ENCODE results near the gene RALB.
"Not testable (repeated sequence)": the region's sequence is repeated elsewhere in the genome, so short reads cannot be mapped to it uniquely, and the experiment has no call there.

The RALB gene

GRCh38 chr2:120241684-120242083 lies 11.0 kb upstream of the RALB start:
- DNase-seq (ENCODE audit: extremely low read depth in 1 of 2, low read depth in 1 of 2), result no peak

GRCh38 chr2:120243211-120243610 lies 9.4 kb upstream of the RALB start:
- no peak for DNase-seq (ENCODE audit: extremely low read depth in 1 of 2, low read depth in 1 of 2)

- no peak for DNase-seq (ENCODE audit: extremely low read depth in 1 of 2, low read depth in 1 of 2)
Observed at GRCh38 chr2:120243875-120244553, 8.6 kb upstream of the RALB start.

- DNase-seq (ENCODE audit: extremely low read depth in 1 of 2, low read depth in 1 of 2), result no peak
Observed at GRCh38 chr2:120244656-120245519, 7.8 kb upstream of the RALB start.

GRCh38 chr2:120245520-120246332 lies 6.9 kb upstream of the RALB start:
- DNase-seq (ENCODE audit: extremely low read depth in 1 of 2, low read depth in 1 of 2), result no peak

GRCh38 chr2:120246546-120247300 lies 5.9 kb upstream of the RALB start:
- DNase-seq (ENCODE audit: extremely low read depth in 1 of 2, low read depth in 1 of 2), result no peak

- no peak for DNase-seq (ENCODE audit: extremely low read depth in 1 of 2, low read depth in 1 of 2)
Observed at GRCh38 chr2:120247851-120248250, 4.8 kb upstream of the RALB start.

- no peak for DNase-seq (ENCODE audit: extremely low read depth in 1 of 2, low read depth in 1 of 2)
Observed at GRCh38 chr2:120250640-120251039, 2.0 kb upstream of the RALB start.

- no peak for DNase-seq (ENCODE audit: extremely low read depth in 1 of 2, low read depth in 1 of 2)
Observed at GRCh38 chr2:120251078-120251477, 1.6 kb upstream of the RALB start.

- DNase-seq (ENCODE audit: extremely low read depth in 1 of 2, low read depth in 1 of 2), result no peak
Observed at GRCh38 chr2:120251880-120252224, 800 bp upstream of the RALB start.

- DNase-seq (ENCODE audit: extremely low read depth in 1 of 2, low read depth in 1 of 2), result no peak
Observed at GRCh38 chr2:120253021-120253882, 600 bp downstream of the RALB start.

- no peak for DNase-seq (ENCODE audit: extremely low read depth in 1 of 2, low read depth in 1 of 2)
Observed at GRCh38 chr2:120254178-120254577, 1.5 kb downstream of the RALB start.

- no peak for DNase-seq (ENCODE audit: extremely low read depth in 1 of 2, low read depth in 1 of 2)
Observed at GRCh38 chr2:120255071-120255470, 2.4 kb downstream of the RALB start.

GRCh38 chr2:120255986-120256650 lies 3.5 kb downstream of the RALB start:
- DNase-seq (ENCODE audit: extremely low read depth in 1 of 2, low read depth in 1 of 2), result no peak

- no peak for DNase-seq (ENCODE audit: extremely low read depth in 1 of 2, low read depth in 1 of 2)
Observed at GRCh38 chr2:120256651-120257000, 4.0 kb downstream of the RALB start.

GRCh38 chr2:120257522-120257921 lies 4.9 kb downstream of the RALB start:
- no peak for DNase-seq (ENCODE audit: extremely low read depth in 1 of 2, low read depth in 1 of 2)

- no peak for DNase-seq (ENCODE audit: extremely low read depth in 1 of 2, low read depth in 1 of 2)
Observed at GRCh38 chr2:120258196-120258595, 5.5 kb downstream of the RALB start.

GRCh38 chr2:120259939-120260338 lies 7.3 kb downstream of the RALB start:
- not testable (repeated sequence) for DNase-seq (ENCODE audit: extremely low read depth in 1 of 2, low read depth in 1 of 2)

- DNase-seq (ENCODE audit: extremely low read depth in 1 of 2, low read depth in 1 of 2), result no peak
Observed at GRCh38 chr2:120260736-120261135, 8.1 kb downstream of the RALB start.

Data from activated CD8-positive, alpha-beta memory T cell treated with anti-CD3 and anti-CD28 coated beads for 1 hour (primary cell).